ENCODE results near the gene POU3F2.
A peak's percentile ranks its signal among the peaks of the same experiment; 100 is the strongest.

Gene POU3F2

DNA sequence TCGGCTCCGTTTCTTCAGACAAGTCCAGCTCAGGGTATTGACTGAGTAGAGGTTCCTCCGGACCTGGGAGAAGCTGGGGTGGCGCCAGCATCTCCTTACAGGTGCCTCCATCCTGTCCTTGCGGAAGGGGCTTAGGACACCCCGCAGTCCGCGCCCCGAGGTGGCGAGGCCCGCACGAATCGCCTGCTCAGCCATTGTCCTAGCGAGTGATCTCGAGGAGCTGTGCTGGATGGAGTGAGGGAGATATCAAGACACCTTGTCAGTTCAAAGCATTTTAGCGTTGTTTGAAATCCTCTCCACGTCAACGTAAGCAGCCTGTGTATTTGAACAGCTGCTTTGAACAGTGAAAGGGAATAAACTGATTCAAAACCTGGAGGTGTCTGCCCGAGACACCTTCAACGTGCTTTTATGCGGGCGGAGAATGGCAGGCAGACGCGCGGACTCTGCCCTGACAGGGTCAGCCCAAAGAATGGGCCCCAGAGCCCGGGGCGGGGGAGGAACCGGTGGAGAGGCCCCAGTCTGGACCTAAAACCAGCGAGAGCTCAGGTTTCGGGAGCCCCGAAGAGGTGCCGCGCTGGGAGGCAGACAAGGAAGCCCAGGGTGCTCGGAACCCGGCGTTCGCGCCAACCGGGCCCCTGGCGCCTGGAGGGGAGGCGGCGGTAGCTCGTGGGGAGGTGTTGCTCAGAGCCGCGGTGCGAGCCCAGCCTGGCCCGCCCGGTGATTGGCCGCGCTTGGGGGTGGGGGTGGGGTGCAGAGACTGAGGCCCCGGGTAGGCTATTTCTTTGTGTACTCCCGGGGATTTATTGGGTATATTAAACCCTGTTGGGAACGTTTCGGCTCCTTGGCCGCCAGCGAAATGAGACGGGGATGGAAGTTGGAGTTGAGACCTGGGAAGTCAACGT lies 3.1 kb upstream of the POU3F2 start:
- peak in 1 of 6 experiments; percentile 17 for DNase-seq

DNA sequence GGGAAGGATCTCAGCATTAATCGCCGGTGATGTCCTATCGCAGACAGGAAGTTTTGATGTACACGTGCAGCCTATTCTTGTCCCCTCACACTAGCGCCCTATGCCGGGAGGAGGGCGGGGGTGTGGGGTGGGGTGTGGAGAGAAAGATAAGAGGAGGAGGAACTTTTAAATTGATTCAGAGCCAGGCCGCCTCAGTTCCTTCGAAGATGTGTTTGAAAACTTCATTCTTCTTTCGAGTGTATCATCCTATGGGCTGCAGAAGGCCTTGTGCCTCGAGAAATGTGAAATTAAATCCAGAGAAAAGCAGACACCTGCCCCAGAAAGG lies 2.5 kb upstream of the POU3F2 start:
- no peak for DNase-seq

DNA sequence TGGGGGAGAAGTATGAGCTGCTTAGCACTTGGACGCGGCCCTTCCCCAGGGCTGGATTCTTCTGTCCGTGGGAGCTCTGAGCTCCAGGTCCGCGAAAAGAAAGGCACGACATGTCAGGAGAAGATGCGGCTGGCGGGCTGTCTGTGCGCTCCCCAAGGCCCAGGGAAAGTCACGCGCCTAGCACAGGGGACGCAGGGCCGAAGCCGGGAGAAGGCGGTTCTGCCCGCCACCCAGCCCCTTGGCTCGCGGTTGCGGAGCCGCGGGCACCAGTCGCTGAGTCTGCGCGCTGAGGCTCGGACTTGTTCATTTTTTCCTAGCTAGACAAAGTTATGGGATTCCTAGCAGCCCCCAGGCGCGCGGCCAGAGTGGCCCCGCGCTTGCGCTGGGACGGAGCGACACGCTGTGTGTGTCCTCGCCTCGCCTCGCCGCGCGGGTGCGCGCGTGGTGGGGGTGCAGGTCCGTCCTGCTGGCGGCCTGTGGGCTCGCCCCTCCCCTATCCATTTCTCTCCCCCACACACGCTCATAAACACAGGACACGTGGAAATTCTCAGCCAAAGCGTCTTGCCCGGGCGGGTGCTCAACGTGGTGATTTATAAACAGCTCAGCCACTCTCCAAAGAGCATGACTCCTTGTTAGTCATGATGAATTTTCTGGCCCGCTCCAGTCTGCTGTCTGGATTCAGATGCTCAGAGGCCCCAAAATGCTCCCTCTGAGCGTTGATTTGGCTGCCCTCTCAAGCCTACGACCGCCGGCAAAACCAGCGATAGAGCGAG lies 1.9 kb upstream of the POU3F2 start:
- no peak for DNase-seq

DNA sequence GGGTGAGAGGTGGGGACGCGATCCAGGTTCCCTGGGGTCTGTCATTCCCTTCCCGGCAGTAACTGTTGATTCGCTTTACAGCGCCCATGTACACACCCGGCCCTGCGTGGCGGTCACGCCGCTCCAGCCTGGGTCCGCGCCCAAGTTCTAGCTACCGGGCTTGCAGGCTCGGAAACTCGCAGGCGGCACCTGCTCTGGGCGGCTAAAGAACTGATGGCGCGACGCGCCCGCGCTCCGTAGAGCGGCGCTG lies 1.4 kb upstream of the POU3F2 start:
- DNase-seq: no peak

DNA sequence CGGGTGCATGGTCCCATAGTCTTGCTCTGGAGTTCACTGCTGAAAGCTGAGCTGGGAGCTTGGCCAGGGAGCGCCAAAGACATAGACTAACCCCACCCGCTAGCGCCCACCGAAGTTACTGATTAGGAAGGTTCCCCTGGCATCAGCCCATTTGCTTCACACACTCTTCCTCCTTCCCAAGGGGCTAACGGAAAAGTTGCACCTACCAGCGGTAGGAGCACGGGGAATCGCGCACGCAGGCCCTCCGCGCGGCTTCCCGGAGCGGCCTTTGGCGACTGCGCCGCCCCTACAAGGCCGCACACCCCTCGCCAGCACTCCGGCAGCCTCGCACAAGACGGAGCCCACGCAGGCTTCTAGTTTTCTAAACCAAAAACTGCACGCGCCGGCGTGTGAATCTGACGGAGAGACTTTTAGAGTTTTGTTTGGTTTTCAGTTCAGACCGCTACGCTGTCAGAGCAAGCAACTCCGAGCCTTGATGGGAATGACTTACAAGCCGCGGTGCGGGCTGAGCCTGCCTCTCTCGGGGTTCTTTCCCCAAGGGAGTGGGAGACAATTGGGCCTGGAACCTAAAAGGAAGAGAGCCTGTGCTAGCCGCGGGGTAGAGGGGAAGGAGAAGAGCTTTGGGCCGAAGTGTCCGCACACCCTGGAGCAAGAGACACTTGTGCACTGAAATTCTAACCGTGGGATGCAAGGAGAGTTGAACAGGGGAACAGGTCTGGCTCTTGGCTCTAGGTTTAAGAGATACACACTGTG lies 891 bp upstream of the POU3F2 start:
- DNase-seq: peak in 2 of 6 experiments; percentile 29 to 57

- peak in 2 of 6 experiments; percentile 20 for DNase-seq
These were observed 1.0 kb downstream of the POU3F2 start for GRCh38 chr6:98835149-98836024.

- DNase-seq: no peak
These were observed 1.9 kb downstream of the POU3F2 start for GRCh38 chr6:98836025-98836961.

DNA sequence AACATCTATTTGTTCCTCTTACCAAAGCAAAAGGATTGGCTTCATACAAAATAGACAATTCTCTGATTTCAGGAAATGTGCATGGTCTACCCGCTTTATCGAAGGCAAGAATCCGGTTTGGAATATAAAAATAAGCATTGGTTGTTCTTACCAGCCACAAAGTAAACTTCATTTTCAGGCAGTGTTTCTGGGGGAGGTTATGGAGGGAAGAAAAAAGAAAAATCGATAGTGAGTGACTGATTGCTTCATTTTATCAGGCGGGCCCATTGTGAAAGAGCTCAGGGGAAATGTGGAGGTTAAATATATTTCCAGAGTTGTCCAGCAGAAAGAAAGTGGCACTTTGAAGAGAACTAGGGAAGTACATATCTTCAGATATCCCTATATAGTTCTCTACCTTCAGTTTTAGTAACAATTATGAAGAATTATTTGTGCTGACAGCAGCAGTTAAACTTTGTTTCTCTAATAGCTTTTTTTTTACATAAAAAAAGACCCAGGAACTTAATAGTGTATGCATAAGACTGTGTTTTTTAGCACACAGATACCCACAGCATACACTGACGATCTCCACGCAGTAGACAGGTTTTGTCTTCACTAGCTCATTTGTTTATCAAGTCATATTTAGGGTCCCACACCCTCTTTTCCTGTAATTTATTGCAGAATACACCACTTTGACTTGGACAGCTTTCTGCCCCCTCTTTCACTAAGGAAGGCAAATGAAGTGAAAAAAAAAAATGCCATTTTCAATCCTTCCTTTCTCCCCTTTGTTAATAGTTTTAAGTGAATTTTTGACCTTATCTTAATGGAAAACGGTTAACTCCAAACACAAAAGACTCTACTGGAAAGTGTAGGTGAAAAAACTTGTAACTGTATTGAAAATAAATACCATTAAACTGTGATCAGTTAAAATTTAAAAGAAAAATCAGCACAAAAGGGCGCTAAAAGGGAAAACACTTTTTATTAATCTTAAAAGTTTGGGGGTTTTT lies 2.9 kb downstream of the POU3F2 start:
- no peak for DNase-seq

DNA sequence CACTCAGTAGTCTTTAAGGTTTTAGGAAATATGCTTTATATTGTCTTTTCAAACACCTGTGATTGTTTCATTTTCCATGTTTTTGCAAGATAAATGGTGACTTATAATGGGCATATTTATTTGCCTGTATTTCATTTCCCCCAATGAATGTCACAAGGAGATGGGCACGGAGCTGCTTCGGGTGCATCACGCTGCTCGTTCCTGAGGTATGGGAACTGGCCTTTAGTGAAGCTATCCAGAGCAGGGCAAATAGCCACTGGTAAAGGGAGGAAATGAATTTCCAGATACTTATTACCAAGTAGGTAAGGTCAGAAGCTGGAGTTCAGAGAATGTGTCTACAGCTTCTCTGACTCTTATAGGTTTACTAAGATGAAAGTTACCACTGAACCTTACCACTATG lies 3.7 kb downstream of the POU3F2 start:
- no peak for DNase-seq

DNA sequence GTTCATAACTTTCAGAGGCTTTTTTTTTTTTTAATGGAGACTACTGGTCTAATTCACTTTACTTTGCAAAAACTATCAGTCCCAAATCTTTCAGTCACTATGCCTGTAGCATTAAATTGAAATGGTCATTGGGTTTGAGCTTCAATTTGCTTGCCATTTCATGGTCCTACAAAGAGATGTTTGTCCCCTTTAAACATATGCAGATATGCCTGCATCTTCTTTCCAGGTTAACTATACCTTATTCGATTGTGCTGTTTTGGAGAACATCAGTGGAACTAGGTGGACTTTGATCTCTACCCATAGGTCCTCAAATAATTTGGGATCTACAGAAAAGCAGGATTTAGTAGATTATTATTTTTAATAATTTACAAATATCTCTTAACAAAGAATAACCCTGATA lies 4.6 kb downstream of the POU3F2 start:
- DNase-seq: no peak

DNA sequence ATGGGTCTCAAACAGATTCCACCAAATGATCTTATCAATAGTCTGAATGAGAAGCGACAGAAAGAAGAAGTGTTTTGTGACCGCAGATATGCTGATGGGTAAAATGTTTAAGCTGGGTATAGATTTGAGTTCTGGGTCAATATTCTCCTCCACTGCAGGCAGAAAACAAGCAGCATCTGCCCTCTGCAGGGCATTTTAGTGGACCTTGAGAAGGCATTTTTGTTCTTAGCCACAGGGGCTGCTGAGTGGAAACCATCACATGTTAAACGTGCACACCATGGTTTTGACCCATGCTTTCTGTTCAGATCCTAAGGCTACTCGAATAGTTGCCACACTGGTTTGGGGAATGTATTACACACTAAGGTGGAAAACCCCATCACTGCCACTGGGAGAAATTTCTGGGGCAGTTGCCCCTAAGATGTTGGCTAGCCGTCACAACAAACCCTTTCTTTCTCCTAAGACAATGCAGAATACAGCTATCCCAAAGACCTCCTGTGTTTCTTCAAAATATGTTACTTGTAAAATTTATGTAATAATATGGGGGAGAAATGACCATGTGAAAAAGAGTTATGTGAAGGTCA lies 5.5 kb downstream of the POU3F2 start:
- DNase-seq: no peak

DNA sequence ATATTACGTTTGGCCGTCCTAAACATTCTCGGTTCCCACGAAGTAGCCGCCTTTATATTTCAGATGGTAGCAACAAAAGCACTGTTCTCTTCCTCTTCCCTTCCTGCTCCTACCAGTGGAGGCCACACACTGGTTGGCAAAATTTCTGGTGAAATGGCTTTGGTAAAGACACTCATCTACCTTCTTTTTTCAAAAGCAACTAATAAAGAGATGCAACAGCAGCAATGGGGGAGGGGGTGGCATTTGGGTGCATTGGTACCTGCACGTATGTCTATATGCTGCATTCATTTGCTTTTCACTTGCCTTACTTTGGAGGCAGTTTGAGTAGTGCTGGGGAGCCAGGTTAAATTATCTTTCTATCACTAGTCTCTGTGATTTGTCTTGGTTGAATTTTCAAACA lies 6.0 kb downstream of the POU3F2 start:
- DNase-seq: no peak

DNA sequence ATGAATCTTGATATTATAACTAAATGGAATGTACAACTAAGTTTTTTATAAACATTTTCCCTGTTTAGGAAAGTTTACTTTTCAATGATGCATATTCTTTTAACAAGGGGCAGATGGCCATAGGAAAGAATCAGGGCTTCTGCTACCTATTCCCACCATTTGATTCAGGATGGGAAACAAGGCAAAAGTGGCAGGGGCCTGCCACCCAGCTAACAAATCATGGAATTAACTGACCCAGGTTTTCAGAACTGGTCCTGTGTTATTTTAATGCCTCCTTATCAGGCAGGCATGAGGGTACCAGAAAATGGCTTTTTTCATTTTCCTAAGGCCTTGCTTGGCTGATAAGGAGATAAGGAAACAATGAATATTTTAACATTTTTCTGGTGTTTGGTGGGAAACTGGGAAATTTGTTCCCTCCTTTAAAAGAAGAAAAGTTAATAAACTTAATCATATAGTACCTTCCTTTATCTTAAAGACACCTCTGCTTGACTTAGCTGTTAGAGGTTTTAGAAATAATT lies 6.7 kb downstream of the POU3F2 start:
- DNase-seq: no peak

DNA sequence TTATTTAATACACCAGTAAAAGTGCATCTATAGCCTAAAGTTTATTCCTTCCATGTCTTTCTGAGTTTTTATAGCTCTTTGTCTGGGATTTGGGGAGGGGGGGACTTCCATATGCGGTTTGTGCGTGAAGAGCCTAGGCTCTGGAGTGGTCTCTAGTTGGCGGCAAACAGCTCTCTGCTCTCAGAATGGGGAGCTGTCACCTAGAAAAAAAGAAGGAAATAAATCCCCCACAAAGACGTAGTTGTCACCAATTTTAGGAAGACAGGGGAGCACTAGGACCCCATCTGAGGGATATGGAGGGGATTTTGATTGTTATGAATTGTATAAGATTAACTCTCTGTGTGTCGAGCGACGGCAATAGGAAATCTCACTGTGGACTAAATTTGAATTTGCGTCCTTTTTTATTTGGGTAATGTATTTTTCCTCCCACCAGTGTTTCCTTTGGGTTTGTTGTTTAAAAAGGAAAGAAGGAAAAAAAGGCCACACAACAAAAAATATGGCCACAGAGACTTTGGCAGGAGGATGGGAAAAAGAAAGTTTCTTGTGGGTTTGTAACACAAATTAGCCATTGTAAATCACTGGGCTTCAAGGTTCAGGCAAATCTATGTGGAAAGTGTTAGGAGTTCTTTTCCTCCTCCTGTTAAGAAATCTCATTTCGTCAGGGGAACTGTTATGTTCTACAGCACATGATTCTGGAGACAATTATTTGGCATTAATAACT lies 7.4 kb downstream of the POU3F2 start:
- no peak for DNase-seq

DNA sequence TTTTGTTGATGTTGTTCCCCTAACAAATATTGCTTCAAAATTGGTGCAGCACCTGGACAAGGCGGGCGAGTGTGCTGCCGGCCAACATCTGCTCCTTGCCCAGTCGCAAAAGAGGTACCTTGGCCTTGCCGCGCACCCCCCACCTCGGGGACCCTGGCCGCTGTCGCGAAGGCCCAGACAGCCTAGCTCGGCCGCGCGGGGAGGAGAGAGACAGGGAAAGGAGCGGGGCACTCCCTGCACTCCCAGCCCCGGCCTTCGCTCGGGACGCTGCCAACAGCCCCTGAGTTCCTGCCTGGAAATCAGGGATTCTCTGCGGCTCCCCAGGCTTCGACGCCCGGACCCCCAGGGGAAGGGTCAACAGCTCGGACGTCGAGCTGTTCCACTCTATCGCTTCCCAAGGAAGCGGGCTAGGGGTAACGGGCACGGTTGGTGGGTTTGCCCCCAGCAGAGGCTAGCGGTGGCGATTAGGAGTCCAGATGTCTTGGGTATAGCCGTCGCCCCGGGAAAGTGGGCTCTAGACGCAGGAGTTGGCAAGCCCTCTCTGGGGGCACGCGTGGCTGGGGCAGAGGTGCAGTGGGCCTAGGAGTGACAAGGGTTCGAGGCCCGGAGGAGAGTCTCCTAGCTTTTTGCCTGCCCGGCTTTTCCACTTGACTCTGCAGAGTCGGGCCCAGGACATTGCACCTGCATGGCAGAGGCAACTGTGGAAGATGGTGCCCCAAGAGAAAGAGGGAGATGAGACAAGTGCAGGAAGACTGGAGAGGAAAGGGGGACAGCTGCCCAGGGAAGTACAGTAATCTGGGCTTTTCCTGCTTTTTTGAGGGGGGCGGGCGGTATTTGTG lies 8.2 kb downstream of the POU3F2 start:
- no peak for DNase-seq

- peak in 1 of 6 experiments; percentile 11 for DNase-seq
These were observed 9.2 kb downstream of the POU3F2 start for GRCh38 chr6:98843271-98844243.

All from stimulated activated naive CD4-positive, alpha-beta T cell (primary cell).